PFSK-1 (cell line): ENCODE data around the gene RPS6KL1.

Experiments used
- POLR2AphosphoS5 ChIP-seq: IDR thresholded peaks from 2 replicates; pipeline ENCODE4 v1.6.1; 2012; ENCODE audit warnings: low read depth, mild to moderate bottlenecking, control low read depth, low read length, moderate library complexity
- REST ChIP-seq, 2 experiments: IDR thresholded peaks; 2 replicates each; pipeline versions ENCODE4 v1.6.1 to v1.8.0; 2011 to 2012; ENCODE audit warnings: low read depth in 2 of 2, low read length in 2 of 2, control low read depth in 1 of 2, inconsistent platforms in 1 of 2, mild to moderate bottlenecking in 1 of 2, moderate library complexity in 1 of 2; ENCODE audit not compliant: insufficient read depth in 1 of 2
- TAF1 ChIP-seq: IDR thresholded peaks from 2 replicates; pipeline ENCODE4 v1.6.1; 2012; ENCODE audit warnings: low read length, control low read depth, borderline replicate concordance; ENCODE audit not compliant: insufficient read depth

DNA sequence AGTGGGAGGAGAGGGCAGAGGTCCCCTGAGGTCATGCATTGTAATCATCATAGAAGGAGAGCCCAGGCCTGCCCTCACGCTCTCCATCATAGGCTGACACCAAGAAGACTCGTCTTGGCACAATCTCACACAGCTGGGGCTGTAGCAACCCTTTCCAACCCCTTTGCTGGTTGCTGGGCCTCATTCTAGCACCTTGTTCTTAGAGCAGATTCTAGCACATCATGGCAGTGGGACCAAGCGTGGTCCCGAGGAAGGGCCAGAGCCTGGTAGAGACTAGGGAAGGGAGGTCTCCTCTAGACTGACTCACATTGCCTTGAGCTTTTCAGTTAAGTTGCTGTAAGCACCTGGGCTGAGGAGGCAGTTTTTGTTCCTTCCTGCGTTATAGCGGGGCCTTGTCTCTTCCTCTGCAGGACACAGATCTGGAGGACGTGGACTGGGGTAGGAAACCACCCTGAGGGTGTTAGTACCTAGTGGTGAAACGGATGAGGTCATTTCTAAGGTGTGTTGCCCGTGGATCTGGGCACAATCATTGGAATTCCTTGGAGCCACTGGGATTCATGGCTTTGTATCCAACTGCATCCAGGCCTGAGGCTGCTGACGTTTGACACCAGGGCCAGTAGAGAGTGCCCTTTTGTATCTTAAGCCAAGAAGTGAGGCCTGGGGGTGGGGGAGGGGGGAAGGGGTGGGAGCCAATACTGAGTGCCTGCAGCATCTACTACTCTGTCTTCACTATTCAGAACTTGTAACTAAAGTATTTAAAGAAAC, 19.9 kb downstream of the RPS6KL1 start:
- TF ChIP-seq REST (IDR thresholded peaks at IDR 0.05; ENCODE audit: insufficient read depth in 1 of 2, low read depth in 2 of 2, low read length in 2 of 2) (no peak), POLR2AphosphoS5 (no peak), TAF1 (no peak)
